ENCODE measurements around the gene CFHR1. TPM values are rescaled to one million over a fixed set of nuclear protein-coding genes. Genes with fewer than 3 reads are reported as not detected.

CFHR1 gene
- polyA plus RNA-seq, 1 of the 3 experiments (the other 2 are of a cell fraction), result 0.31 TPM

GRCh38 chr1:196873385-196873784, 53.9 kb downstream of the CFHR1 start:
- Histone ChIP-seq H3K9ac (no peak overlapping the region), H2AFZ (ENCODE audit: low read depth) (no peak overlapping the region), H3K4me3 (ENCODE audit: low read depth in 2 of 2, low read length in 1 of 2) (no peak overlapping the region), H3K9me3 (no peaks in the 10 kb centered on the region), H3K4me1 (ENCODE audit: control insufficient read depth in 1 of 2, insufficient read depth in 2 of 2, low read depth in 1 of 2, low read length in 1 of 2) (no peaks in the 10 kb centered on the region; a peak in 1 of 4 replicates), H3K4me2 (no peak overlapping the region), H3K79me2 (ENCODE audit: insufficient read depth) (no peaks in the 10 kb centered on the region), H4K20me1 (ENCODE audit: insufficient read depth) (no peaks in the 10 kb centered on the region), H3K36me3 (replicated peaks in 1 of 2; ENCODE audit: control insufficient read depth in 1 of 2, insufficient read depth in 2 of 2, low read length in 1 of 2) (no peaks in the 10 kb centered on the region), H3K27me3 (ENCODE audit: insufficient read depth) (no peaks in the 10 kb centered on the region), H3K27ac (ENCODE audit: low read depth in 2 of 2, low read length in 1 of 2) (no peak overlapping the region), H3K9me2 (no peaks in the 10 kb centered on the region), H3F3A (replicated peaks; ENCODE audit: insufficient read depth) (no peaks in the 10 kb centered on the region)
- no peak for DNase-seq
- no peak for TF ChIP-seq POLR2AphosphoS5 (IDR thresholded peaks at IDR 0.05; ENCODE audit: low read depth, low read length)
- TF ChIP-seq ELF1 (IDR thresholded peaks at IDR 0.05), result no peak
- TF ChIP-seq FOSL2 (IDR thresholded peaks at IDR 0.05; ENCODE audit: borderline replicate concordance, low read depth), result no peak
- TF ChIP-seq EP300 (IDR thresholded peaks at IDR 0.05; ENCODE audit: borderline replicate concordance in 1 of 2, low read depth in 1 of 2, low read length in 1 of 2), result no peak
- POLR2A ChIA-PET, result no interaction called here
- WGBS (ENCODE audit: low lambda C conversion rate), result 64% methylated on average over 4 of the region's 4 CpGs
- CTCF ChIA-PET, result no interaction called here

GRCh38 chr1:196875935-196876334, 56.4 kb downstream of the CFHR1 start:
- ChIA-PET POLR2A (no interaction called here), CTCF (no interaction called here)
- H3K36me3 ChIP-seq (replicated peaks in 1 of 2; ENCODE audit: control insufficient read depth in 1 of 2, insufficient read depth in 2 of 2, low read length in 1 of 2), result no peaks in the 10 kb centered on the region
- no peaks in the 10 kb centered on the region; a peak in 1 of 4 replicates for H3K4me1 ChIP-seq (ENCODE audit: control insufficient read depth in 1 of 2, insufficient read depth in 2 of 2, low read depth in 1 of 2, low read length in 1 of 2)
- H3K79me2 ChIP-seq (ENCODE audit: insufficient read depth), result no peaks in the 10 kb centered on the region
- no peak for TF ChIP-seq SMC3 (IDR thresholded peaks at IDR 0.05; ENCODE audit: low read depth, low read length)
- no peak for TF ChIP-seq CTCF (IDR thresholded peaks at IDR 0.05)
- no peak for TF ChIP-seq TCF12 (IDR thresholded peaks at IDR 0.05)
- TF ChIP-seq GABPA (IDR thresholded peaks at IDR 0.05; ENCODE audit: low read depth), result no peak
- TF ChIP-seq PBX3 (IDR thresholded peaks at IDR 0.05), result no peak
- TF ChIP-seq POLR2AphosphoS5 (IDR thresholded peaks at IDR 0.05; ENCODE audit: low read depth, low read length), result no peak
- no peak for TF ChIP-seq FOXM1 (IDR thresholded peaks at IDR 0.05; ENCODE audit: low read depth)
- no peak for TF ChIP-seq USF1 (IDR thresholded peaks at IDR 0.05; ENCODE audit: borderline replicate concordance, low read depth)
- no peak overlapping the region for H3K9ac ChIP-seq
- H3F3A ChIP-seq (replicated peaks; ENCODE audit: insufficient read depth), result no peaks in the 10 kb centered on the region
- no peak overlapping the region for H3K27ac ChIP-seq (ENCODE audit: low read depth in 2 of 2, low read length in 1 of 2)
- no peaks in the 10 kb centered on the region for H3K9me3 ChIP-seq
- no peak for DNase-seq
- H3K27me3 ChIP-seq (ENCODE audit: insufficient read depth), result no peaks in the 10 kb centered on the region
- H3K4me2 ChIP-seq, result no peak overlapping the region
- WGBS (ENCODE audit: low lambda C conversion rate), result 79% methylated on average over 3 of the region's 3 CpGs
- H2AFZ ChIP-seq (ENCODE audit: low read depth), result no peak overlapping the region
- H4K20me1 ChIP-seq (ENCODE audit: insufficient read depth), result no peaks in the 10 kb centered on the region
- H3K9me2 ChIP-seq, result no peaks in the 10 kb centered on the region
- no peak overlapping the region for H3K4me3 ChIP-seq (ENCODE audit: low read depth in 2 of 2, low read length in 1 of 2)
